HG02642 (cell line): ENCODE results near the gene C1QTNF4.
"Not testable (repeated sequence)": the region's sequence is repeated elsewhere in the genome, so short reads cannot be mapped to it uniquely, and the experiment has no call there.

ENCODE experiments used
- ATAC-seq: cut with Tn5 transposase; IDR thresholded peaks from one replicate; pipeline ENCODE4 v1.9.1; 2021; ENCODE audit warnings: mild to moderate bottlenecking; ENCODE audit not compliant: unreplicated experiment, poor library complexity

The C1QTNF4 gene

GRCh38 chr11:47593934-47594855, at the start of gene C1QTNF4:
Gene C1QTNF4 (minus strand): TSS chr11:47594411. CDS start chr11:47590810, 3,601 bp downstream.
- no peak for ATAC-seq

GRCh38 chr11:47642099-47642855, 48.1 kb upstream of the C1QTNF4 start, which contains the start of gene MTCH2:
Gene MTCH2 (minus strand): TSS chr11:47642559. CDS start chr11:47642465, 94 bp downstream.
- ATAC-seq = peak; percentile 92

DNA sequence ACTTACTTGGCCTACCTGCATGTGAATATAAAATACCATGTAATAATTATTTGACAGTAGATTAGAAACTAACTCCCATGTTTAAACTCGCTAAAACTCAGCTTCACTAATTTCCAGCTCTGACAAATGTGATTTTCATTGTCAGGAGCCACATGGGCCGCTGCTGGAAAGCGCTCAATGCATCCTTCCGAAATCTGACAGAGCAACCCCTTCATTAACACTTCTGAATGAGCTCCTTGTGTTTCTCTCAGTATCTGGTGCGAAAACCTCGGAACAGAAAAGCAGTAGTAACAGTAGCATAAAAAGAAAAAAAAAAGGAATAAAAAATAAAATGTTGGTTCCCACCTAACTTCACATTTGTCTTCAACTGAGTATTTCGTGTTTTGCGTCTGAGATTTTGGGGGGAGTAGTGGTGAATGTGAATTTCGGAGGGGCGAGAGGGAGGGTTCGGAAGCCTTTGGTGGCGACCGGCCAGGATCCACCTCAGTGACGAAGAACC, 47.4 kb upstream of the C1QTNF4 start:
- no peak for ATAC-seq

DNA sequence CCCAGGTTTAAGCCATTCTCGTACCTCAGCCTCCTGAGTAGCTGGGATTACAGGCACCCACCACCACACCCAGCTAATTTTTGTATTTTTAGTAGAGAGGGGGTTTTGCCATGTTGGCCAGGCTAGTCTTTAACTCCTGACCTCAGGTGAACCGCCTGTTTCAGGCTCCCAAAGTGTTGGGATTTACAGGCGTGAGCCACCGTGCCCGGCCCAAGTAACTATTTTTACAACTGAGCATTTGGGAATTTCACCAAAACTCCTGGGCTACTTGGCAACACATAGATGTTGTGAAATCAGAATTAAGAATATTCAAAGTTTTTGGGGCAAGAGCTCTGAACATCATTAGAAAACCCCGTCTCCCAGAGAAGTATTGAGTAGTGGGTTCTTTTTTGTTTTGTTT, 46.3 kb upstream of the C1QTNF4 start:
- ATAC-seq = not testable (repeated sequence)

DNA sequence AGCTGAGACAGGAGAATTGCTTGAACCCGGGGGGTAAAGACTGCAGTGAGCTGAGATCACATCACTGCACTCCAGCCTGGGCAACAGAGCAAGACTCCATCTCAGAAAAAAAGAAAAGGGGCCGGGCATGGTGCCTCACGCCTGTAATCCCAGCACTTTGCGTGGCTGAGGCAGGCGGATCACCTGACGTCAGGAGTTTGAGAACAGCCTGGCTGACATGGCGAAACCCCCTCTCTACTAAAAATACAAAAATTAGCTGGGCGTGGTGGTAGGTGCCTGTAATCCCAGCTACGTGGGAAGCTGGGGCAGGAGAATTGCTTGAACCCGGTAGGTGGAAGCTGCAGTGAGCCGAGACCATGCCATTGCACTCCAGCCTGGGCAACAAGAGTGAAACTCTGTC, 42.1 kb upstream of the C1QTNF4 start:
- not testable (repeated sequence) for ATAC-seq

GRCh38 chr11:47631473-47631872, 37.3 kb upstream of the C1QTNF4 start:
- no peak for ATAC-seq

- ATAC-seq = no peak
Measured at GRCh38 chr11:47628026-47628425, 33.8 kb upstream of the C1QTNF4 start.

DNA sequence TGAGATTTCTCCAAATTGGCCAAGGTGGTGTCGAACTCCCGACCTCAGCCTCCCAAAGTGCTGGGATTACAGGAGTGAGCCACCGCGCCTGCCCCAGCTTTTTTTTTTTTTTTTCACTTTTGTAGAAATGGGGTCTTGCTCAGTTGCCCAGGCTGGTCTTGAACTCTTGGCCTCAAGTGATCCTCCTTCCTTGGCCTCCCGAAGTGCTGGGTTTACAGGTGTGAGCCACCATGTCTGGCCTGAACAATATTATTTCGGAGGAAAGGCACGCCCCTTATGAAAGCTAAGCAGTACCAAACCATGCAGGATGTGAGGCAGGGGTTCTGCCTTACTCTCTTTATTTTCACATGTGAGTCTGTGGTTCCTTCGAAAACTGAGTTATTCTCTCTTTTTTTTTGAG, 32.0 kb upstream of the C1QTNF4 start:
- ATAC-seq = no peak

DNA sequence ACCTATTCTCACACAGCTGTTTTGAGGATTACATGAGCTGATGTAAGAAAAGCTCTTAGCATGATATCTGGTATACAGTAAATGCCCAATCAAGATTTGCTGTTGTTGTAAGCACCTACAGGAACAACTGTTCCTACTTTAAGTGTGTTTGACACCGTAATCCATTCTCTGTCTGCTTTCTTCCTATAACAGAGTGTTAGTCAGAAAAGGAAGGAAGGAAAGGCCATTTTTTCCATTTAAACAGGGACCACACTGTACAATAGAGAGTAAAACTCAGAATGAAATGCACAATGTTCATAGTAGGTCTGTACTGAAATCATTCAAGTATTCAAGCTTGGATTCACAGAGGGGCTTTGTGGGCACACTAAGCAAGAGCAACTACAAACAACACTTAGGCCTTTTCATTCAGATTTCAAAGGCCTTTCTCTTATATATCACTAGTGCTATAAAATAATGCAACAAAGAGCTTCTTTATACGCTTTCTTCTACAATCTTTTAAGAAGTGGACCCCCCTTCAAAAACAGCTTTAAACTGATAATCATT, 26.7 kb upstream of the C1QTNF4 start:
- no peak for ATAC-seq

DNA sequence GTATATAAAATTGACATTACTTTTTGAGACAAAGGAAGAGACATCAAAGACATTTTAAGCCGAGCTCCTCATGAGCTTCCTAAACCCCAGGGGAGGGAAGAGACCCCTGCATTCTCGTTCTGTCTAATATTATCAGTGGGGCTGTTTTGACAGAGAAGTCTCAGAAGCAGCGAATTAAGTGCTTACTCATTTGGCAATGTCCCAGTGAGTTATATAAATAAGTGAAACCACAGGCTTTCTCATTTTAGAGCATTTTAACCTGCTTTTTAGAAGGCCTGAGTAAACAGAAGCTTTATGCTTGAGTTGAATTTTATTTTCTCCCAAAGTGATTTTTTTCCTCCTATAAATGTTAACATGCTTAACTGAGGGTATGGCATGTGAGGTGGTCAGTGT, 23.2 kb upstream of the C1QTNF4 start:
- ATAC-seq = no peak

DNA sequence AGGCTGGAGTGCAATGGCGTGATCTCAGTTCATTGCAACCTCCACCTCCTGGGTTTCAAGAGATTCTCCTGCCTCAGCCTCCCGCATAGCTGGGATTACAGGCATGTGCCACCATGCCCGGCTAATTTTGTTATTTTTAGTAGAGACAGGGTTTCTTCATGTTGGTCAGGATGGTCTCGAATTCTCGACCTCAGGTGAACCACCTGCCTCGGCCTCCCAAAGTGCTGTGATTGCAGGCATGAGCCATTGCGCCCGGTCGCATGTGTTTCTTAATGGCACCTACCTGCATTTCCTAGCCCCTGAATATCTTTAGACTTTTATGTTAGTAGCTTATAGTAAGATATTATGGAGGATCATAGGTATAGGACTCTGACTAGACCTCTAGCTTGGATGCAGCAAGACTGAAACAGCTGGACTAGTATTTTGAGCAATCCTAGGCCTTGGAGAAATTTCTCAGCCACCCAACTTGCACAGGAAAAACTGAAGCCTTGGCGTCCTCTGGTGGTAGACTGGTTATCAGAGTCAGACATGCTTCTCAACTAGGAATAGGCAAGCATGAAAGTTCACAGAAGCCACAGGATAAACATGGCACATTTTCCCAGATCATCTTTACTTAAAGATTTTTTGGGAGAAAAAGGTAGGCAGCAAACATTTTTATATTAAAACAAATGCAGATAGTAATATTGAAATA, 22.7 kb upstream of the C1QTNF4 start:
- ATAC-seq = no peak

GRCh38 chr11:47615249-47615648, 21.0 kb upstream of the C1QTNF4 start:
- no peak for ATAC-seq

- ATAC-seq = peak; percentile 67
Measured at GRCh38 chr11:47611348-47611794, 17.2 kb upstream of the C1QTNF4 start.

- no peak for ATAC-seq
Measured at GRCh38 chr11:47609675-47610074, 15.5 kb upstream of the C1QTNF4 start.

GRCh38 chr11:47607380-47607779, 13.2 kb upstream of the C1QTNF4 start:
- no peak for ATAC-seq

DNA sequence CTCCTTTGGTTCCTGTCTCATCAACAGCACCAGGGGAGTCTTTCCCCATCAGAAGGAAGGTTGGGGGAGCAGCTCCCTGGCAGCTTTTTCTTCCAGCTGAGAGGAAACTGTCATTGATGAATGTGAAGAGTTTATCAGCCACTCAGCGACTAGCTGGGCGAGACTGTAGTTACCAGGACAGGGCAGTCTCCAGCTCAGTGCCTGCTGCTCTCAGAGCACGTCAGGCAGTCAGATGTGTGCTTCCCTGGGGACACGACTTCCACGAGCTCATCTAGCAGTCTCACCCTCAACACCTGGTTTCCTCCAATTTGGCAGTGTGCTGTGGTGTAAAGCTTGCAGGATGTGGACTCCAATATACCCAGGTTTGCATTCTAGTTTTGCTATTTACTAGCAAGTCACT, 12.5 kb upstream of the C1QTNF4 start:
- ATAC-seq = no peak

DNA sequence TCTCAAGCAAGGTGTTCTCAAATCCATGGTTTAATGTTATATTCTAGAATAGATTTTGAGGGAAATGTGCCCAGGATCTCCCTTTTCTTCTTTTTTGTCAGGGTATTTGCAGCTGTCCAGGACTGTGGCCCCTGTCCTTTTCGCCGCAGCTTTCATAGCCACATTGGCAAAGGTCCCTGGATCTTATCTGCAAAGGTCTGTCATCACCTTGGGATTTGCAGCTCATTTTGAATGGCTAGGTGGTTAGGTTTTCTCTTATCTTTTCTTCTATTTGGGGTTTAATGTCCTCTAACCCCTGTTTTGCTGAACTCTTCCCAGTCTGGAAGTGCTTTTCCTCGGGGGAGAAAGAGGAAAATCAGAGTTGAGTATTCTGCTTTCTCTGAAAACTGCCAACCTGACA, 11.7 kb upstream of the C1QTNF4 start:
- ATAC-seq = no peak

GRCh38 chr11:47603295-47603694, 9.1 kb upstream of the C1QTNF4 start:
- ATAC-seq = no peak

DNA sequence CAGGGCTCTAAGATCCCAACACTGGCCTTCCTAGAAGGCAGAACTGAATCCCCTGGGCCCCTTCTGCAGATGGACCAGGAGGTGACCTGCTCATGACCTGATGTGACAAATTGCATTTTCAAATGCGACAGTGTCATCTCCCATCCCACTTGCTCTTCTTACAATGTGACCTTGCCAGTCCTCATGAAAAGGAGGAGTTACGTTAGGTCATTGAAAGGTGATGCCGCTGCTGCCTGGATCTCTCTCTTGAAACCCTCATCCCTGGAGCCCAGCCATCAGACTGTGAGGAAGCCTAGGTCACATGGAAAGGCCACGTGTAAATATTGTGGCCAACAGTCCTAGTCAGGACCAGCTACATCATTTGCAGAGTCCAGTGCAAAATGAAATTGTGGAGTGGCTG, 5.7 kb upstream of the C1QTNF4 start:
- ATAC-seq = no peak

DNA sequence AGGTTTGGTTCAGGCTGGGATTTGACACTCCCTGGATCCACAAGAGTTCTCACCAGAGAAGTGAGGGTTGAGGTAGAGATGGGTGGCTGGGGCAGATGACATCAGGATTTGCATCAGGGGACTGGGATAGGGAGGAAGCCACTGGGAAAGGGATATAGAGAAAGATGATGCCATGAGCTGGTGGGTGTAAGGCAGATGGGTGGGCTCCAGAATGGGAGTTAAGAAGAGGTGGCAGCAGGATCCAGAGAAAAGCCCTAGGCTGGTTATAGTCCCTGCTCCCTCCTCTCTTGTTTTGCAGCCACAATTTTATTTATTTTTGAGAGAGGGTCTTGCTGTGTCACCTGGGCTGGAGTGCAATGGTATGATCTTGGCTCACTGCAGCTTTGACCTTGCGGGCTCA, 1.8 kb upstream of the C1QTNF4 start:
- ATAC-seq = no peak
